NB4 (cell line): Measurements from ENCODE around the gene KNTC1.
"Not testable (repeated sequence)": the region's sequence is repeated elsewhere in the genome, so short reads cannot be mapped to it uniquely, and the experiment has no call there.

ENCODE experiments used
- DNase-seq: peaks from one replicate; pipeline ENCODE4 v3.0.0; 2010; ENCODE audit warnings: low read depth
- H3K4me3 ChIP-seq: one replicate; pipeline ENCODE4 v1.5.1; 2011; ENCODE audit warnings: mild to moderate bottlenecking, low read depth, low read length, moderate library complexity
- MAX ChIP-seq: IDR thresholded peaks from 2 replicates; pipeline ENCODE4 v1.6.1; 2011; ENCODE audit warnings: low read depth, low read length
- MYC ChIP-seq: IDR thresholded peaks from 2 replicates; pipeline ENCODE4 v1.6.1; 2011; ENCODE audit warnings: low read depth, low read length
- POLR2A ChIP-seq: IDR thresholded peaks from 2 replicates; pipeline ENCODE4 v1.6.1; 2011; ENCODE audit warnings: mild to moderate bottlenecking; ENCODE audit not compliant: insufficient read length; ENCODE audit errors: extremely low read depth
- TF ChIP-seq, protein P1 (sequence below): IDR thresholded peaks from one replicate; pipeline ENCODE4 v1.5.1; 2012; ENCODE audit warnings: low read depth, low read length

Gene KNTC1

DNA sequence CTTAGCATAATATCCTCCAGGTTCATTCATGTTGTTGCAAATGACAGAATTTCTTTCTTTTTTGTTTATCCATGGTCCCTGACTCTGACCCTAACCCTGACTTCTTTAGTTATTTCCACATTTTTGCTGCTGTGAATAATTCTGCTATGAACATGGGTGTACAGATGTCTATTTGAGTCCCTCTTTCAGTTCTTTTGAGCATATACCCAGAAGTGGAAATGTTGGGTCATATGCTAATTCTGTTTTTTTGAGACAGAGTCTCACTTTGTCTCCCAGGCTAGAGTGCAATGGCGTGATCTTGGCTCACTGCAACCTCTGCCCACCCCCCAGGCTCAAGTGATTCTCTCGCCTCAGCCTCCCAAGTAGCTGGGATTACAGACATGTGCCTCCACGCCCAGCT is 33.1 kb downstream of the KNTC1 start:
- TF ChIP-seq POLR2A (no peak), MAX (no peak), MYC (no peak)
- TF ChIP-seq, protein P1, sequence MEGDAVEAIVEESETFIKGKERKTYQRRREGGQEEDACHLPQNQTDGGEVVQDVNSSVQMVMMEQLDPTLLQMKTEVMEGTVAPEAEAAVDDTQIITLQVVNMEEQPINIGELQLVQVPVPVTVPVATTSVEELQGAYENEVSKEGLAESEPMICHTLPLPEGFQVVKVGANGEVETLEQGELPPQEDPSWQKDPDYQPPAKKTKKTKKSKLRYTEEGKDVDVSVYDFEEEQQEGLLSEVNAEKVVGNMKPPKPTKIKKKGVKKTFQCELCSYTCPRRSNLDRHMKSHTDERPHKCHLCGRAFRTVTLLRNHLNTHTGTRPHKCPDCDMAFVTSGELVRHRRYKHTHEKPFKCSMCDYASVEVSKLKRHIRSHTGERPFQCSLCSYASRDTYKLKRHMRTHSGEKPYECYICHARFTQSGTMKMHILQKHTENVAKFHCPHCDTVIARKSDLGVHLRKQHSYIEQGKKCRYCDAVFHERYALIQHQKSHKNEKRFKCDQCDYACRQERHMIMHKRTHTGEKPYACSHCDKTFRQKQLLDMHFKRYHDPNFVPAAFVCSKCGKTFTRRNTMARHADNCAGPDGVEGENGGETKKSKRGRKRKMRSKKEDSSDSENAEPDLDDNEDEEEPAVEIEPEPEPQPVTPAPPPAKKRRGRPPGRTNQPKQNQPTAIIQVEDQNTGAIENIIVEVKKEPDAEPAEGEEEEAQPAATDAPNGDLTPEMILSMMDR, result no peak
- no peak overlapping the region for H3K4me3 ChIP-seq
- DNase-seq, result no peak

DNA sequence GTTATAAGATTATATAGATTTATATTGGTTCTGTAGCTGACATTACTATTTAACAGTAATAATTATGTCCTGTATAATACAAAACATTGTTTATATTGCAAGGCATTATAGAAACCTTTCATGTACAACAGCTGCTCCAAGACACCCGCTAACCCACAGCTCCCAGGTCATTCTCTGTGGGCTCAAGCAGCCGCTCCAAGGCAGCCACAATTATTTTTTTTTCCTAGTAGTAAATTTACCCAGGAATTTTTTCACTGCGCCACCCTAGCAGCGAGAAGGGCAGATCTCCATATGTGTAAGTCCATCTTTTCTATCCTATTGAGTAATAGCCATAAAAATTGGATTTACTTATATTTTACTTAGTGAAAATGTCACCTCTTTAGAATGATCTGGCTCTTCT is 36.3 kb downstream of the KNTC1 start:
- TF ChIP-seq, protein P1, result no peak
- TF ChIP-seq MYC (no peak), POLR2A (no peak), MAX (no peak)
- no peak for DNase-seq
- no peak overlapping the region for H3K4me3 ChIP-seq

- not testable (repeated sequence) for H3K4me3 ChIP-seq, DNase-seq
These were observed 39.8 kb downstream of the KNTC1 start for GRCh38 chr12:122566816-122567215.

DNA sequence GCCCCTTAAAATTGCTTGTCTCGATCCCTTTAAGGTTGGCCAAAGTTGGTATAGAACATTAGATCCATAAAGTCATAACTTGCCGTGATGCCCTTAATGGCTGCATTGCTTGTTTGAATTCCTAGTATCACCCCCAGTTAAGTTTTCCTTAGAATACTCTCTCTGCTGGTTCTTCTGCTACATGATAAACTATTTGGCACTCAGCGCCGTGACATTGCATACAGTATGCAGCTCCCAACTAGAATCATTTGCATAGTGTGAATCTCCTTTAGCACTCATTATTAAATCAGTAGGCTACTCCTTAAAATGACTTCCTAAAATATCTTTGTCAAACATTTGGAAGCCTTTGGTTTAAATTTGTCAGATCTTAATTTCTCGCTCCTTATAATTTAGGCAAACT is 42.2 kb downstream of the KNTC1 start:
- no peak overlapping the region for H3K4me3 ChIP-seq
- no peak for DNase-seq
- no peak for TF ChIP-seq MYC
- TF ChIP-seq, protein P1, result no peak
- no peak for TF ChIP-seq POLR2A
- TF ChIP-seq MAX, result no peak

DNA sequence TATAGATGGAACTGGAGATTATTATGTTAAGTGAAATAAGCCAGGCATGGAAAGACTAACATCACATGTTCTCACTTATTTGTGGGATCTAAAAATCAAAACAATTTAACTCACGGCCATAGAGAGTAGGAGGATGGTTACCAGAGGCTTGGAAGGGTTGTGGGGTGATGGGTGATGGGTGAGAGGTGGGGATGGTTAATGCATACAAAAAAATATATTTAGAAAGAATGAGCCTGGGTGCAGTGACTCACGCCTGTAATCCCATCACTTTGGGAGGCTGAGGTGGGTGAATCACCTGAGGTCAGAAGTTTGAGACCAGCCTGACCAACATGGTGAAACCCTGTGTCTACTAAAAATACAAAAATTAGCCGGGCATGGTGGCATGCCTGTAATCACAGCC is 43.0 kb downstream of the KNTC1 start:
- not testable (repeated sequence) for DNase-seq, H3K4me3 ChIP-seq

DNA sequence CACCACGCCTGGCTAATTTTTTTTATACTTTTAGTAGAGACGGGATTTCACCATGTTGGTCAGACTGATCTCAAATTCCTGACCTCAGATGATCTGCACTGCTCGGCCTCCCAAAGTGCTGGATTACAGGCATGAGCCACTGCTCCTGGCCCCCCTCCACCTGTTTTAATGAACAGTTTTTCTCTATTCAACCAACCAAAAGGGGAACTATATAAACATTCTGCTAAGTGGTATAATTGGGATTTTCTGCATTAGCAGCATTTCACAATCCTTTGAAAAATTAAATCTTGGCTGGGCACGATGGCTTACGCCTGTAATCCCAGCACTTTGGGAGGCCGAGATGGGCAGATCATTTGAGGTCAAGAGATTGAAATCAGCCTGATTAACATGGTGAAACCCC is 44.8 kb downstream of the KNTC1 start:
- DNase-seq, result no peak
- no peak for TF ChIP-seq POLR2A
- no peak for TF ChIP-seq MYC
- TF ChIP-seq, protein P1, result no peak
- no peak for TF ChIP-seq MAX
- no peak overlapping the region for H3K4me3 ChIP-seq

DNA sequence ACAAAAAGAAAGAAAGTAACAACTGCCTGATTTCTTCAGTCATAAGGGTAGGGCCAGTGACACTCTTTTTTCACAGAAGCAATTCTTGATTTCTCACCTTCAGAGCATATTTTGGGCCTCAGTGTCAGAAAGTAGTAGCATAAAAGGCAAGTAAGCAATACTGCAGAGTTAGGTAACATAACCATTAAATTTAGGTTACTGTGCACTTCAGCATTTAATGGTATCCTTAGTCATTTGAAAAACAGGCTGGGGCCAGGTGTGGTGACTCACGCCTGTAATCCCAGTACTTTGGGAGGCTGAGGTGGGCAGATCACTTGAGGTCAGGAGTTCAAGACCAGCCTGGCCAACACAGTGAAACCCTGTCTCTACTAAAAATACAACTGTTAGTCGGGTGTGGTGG is 56.2 kb downstream of the KNTC1 start:
- H3K4me3 ChIP-seq, DNase-seq: not testable (repeated sequence)

DNA sequence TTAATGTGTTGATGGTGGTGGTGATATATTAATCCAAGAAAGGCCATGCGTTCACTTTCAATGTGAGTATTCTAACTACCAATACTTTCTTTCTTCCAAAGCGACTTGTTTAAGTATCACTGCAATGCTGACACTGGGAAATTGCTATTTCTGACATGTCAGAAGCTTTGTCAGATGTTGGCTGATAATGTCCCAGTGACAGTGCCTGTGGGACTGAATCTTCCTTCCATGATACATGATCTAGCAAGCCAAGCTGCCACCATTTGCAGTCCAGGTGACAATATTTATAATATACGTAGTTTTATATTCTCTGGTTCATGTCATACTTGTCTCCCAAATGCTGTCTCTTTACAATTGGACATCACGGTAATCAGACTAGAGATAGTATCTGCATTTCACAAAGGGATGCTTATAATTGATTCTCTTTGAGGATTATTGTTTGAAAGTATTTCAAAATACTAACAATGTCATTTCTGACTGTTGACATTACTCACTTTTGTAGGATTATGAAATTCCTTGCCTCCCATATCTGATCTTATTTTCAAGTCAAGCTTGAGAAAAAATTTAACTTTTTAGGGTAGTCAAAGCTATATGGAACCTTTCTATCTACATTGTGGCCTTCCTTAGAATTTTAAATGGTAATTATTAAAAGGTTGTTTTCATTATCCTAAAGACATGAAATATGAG is 57.3 kb downstream of the KNTC1 start:
- H3K4me3 ChIP-seq, result no peak overlapping the region
- DNase-seq, result no peak
- TF ChIP-seq MYC (no peak), MAX (no peak), POLR2A (no peak)
- TF ChIP-seq, protein P1, result no peak
